ENCODE data around the gene C16orf46. TPM values are rescaled to one million over a fixed set of nuclear protein-coding genes. Genes with fewer than 3 reads are reported as not detected.

Gene C16orf46
- total and polyA plus RNA-seq, 7 donors: 0.06 to 1.3 (median 0.56) TPM

- DNase-seq: no peak
- no peaks in the 10 kb centered on the region for H3K4me1 ChIP-seq
- no peak overlapping the region for H3K27ac ChIP-seq
- TF ChIP-seq CTCF (IDR thresholded peaks at IDR 0.05): no peak
- H3K36me3 ChIP-seq (ENCODE audit: insufficient read depth in 1 of 2, low read depth in 1 of 2): no peaks in the 10 kb centered on the region
- intact Hi-C loops (cut with DNase I): no loop called here
- 56 to 65% (median 63%) methylated on average over 11 of the region's 11 CpGs for WGBS, 3 donors
- no peak overlapping the region for H3K4me3 ChIP-seq
- H3K9me3 ChIP-seq: no peaks in the 10 kb centered on the region
- ATAC-seq: no peak
- H3K27me3 ChIP-seq (ENCODE audit: insufficient read depth in 3 of 3, low read length in 2 of 3): no peaks in the 10 kb centered on the region
Observed at GRCh38 chr16:81053761-81054160, 23.3 kb downstream of the C16orf46 start.

GRCh38 chr16:81042821-81043220, 34.2 kb downstream of the C16orf46 start:
- no peak for ATAC-seq
- WGBS, 3 donors: 96 to 98% (median 97%) methylated on average over 2 of the region's 2 CpGs
- intact Hi-C loops (cut with DNase I): no loop called here
- no peaks in the 10 kb centered on the region for H3K27me3 ChIP-seq (ENCODE audit: insufficient read depth in 3 of 3, low read length in 2 of 3)
- H3K9me3 ChIP-seq: no peaks in the 10 kb centered on the region
- TF ChIP-seq CTCF (IDR thresholded peaks at IDR 0.05): no peak
- no peak overlapping the region for H3K4me3 ChIP-seq
- no peak for DNase-seq
- H3K27ac ChIP-seq: no peak overlapping the region
- H3K4me1 ChIP-seq: peaks cover 4% of the 10 kb centered on the region
- peaks cover 11 to 64% of the 10 kb centered on the region in 2 donors for H3K36me3 ChIP-seq (ENCODE audit: insufficient read depth in 1 of 2, low read depth in 1 of 2)

- no peaks in the 10 kb centered on the region for H3K27me3 ChIP-seq (ENCODE audit: insufficient read depth in 3 of 3, low read length in 2 of 3)
- peaks cover 11 to 73% of the 10 kb centered on the region in 2 donors for H3K36me3 ChIP-seq (ENCODE audit: insufficient read depth in 1 of 2, low read depth in 1 of 2)
- ATAC-seq (no peak), DNase-seq (no peak)
- peaks cover 16% of the 10 kb centered on the region for H3K4me1 ChIP-seq
- no peak overlapping the region for H3K4me3 ChIP-seq
- H3K27ac ChIP-seq: no peak overlapping the region
- WGBS, 3 donors: 83 to 87% (median 86%) methylated on average over 4 of the region's 4 CpGs
- H3K9me3 ChIP-seq: no peaks in the 10 kb centered on the region
- intact Hi-C loops (cut with DNase I): no loop called here
- no peak for TF ChIP-seq CTCF (IDR thresholded peaks at IDR 0.05)
Observed at GRCh38 chr16:81041696-81042095, 35.3 kb downstream of the C16orf46 start.

GRCh38 chr16:81040842-81041241, 36.2 kb downstream of the C16orf46 start:
- 87 to 90% (median 90%) methylated on average over 5 of the region's 5 CpGs for WGBS, 3 donors
- Histone ChIP-seq H3K9me3 (no peaks in the 10 kb centered on the region), H3K4me1 (peaks cover 19% of the 10 kb centered on the region), H3K36me3 (ENCODE audit: insufficient read depth in 1 of 2, low read depth in 1 of 2) (peaks cover 11 to 70% of the 10 kb centered on the region in 2 donors), H3K27ac (no peak overlapping the region), H3K27me3 (ENCODE audit: insufficient read depth in 3 of 3, low read length in 2 of 3) (no peaks in the 10 kb centered on the region), H3K4me3 (no peak overlapping the region)
- intact Hi-C loops (cut with DNase I): no loop called here
- ATAC-seq (no peak), DNase-seq (no peak)
- no peak for TF ChIP-seq CTCF (IDR thresholded peaks at IDR 0.05)

GRCh38 chr16:81040131-81040530, 36.9 kb downstream of the C16orf46 start:
- Histone ChIP-seq H3K27ac (no peak overlapping the region), H3K4me1 (peaks cover 19% of the 10 kb centered on the region), H3K27me3 (ENCODE audit: insufficient read depth in 3 of 3, low read length in 2 of 3) (no peaks in the 10 kb centered on the region), H3K9me3 (no peaks in the 10 kb centered on the region), H3K4me3 (no peak overlapping the region), H3K36me3 (ENCODE audit: insufficient read depth in 1 of 2, low read depth in 1 of 2) (peaks cover 11 to 63% of the 10 kb centered on the region in 2 donors)
- intact Hi-C loops (cut with DNase I): no loop called here
- no peak for TF ChIP-seq CTCF (IDR thresholded peaks at IDR 0.05)
- ATAC-seq: no peak
- no peak for DNase-seq
- WGBS, 3 donors: 89 to 97% (median 91%) methylated on average over 2 of the region's 2 CpGs

All from psoas muscle (tissue), 8 donors.